HG03280 (cell line): ENCODE data around the gene RPL29.

ENCODE experiments used
- ATAC-seq: cut with Tn5 transposase; IDR thresholded peaks from one replicate; pipeline ENCODE4 v1.9.1; 2021; ENCODE audit warnings: mild to moderate bottlenecking, moderate library complexity; ENCODE audit not compliant: unreplicated experiment

Gene RPL29

DNA sequence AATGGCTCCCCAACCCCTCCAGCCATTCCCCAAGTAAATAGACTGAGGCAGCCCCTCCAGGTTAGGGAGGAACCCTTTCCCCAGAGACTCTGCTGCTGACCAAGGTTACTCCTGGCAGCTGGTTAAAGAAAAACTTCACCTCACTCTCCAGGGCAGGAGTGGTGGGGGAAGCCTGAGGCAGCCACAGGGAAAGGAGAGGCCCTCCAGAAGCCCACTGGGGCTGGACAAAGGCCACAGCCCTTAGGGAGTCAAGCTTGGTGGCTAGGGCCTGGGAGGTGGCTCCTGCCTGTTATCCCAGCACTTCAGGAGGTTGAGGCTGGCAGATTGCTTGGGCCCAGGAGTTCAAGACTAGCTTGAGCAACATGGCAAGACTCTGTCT, 11.4 kb downstream of the RPL29 start:
- no peak for ATAC-seq

DNA sequence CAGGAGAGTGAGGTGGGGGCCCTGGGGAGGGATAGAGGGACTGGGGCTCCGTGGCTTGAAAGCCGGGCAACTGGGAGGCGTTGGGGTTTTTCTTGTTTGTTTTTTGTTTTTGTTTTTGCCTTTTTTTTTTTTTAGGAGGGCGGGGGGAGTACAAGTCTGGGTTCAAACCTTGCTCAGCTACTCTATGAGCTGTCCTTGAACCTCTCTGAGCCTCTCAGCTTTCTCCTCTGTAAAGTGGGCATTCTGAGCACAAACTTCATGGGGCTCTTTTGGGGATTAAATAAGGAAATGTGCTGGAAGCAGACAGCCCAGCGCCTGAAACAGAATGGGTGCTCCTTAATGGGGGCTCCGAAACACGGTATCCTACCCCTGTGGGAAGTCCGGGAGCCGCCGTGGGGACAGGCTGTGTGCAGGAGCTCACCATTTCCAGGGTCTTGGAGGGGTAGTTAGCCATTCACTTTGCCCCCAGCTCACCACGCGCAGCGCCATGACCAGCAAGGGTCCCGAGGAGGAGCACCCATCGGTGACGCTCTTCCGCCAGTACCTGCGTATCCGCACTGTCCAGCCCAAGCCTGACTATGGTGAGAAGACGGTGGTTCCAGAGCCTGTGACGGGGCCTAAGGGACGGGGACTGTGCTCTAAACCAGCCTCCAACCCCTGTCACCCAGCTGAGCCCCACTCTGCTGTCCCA, 12.0 kb downstream of the RPL29 start:
- no peak for ATAC-seq

DNA sequence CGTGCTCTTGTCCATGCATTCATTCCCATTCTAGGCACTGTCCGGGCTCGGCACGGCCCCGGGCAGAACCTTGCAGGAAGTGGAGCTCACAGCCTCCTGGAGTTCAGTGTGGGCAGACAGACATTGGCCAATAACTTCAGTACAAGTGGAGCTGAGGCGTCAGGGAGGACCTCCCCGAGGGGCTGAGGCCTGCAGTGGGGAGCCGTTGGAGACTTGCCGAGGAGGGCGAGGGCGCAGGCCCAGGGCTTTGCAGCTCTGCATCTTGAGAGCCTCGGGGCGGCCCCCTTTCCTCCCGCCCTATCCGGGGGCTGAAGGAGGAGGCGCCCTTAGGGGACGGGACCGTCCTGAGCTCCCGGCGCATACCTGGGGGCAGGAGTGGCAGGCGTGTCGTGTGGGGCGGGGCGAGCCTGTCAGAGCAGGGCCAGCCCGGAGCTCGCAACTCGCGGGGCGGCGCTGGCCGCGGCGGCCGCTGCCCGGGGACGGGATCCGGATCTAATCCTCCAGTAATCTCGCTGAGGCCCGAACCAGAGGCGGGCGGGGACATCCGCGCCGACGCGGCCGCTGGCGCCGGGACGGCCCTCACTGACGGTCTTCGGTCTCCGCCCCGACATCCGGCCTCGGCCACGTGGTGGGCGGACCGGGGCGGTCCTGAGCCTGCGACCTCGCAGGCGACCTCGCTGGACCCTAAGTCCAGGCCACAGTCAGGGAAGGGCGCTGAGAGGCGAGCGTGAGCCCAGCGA, 12.7 kb downstream of the RPL29 start, which contains the start of gene ACY1:
Gene ACY1 (plus strand): TSS at position 698 of the 740 bp plus-strand sequence. CDS start 530 bp downstream, outside the sequence.
- peak; percentile 76 for ATAC-seq

DNA sequence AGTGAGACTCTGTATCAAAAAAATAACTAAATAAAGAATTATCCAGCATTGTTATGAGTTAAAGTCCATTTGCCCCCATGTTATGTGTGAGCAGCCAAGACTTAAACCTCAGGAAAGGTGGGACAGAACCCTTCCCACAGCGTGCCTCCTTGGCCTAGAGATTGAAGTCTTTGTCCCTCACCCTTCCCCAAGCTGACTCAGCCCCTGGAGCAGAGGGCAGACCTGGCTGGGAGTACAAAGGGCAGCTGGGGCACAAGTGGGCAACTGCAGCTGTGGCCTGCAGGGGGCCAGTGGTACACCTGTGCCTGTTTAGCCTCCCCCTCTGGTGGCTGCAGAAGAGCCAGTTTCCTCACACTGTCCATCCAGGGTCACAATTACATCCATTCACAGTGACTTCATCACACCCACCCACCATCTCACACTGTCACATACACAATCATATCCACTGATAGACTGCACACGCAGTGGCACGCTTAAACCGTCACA, 13.3 kb downstream of the RPL29 start:
- ATAC-seq, result peak; percentile 43

DNA sequence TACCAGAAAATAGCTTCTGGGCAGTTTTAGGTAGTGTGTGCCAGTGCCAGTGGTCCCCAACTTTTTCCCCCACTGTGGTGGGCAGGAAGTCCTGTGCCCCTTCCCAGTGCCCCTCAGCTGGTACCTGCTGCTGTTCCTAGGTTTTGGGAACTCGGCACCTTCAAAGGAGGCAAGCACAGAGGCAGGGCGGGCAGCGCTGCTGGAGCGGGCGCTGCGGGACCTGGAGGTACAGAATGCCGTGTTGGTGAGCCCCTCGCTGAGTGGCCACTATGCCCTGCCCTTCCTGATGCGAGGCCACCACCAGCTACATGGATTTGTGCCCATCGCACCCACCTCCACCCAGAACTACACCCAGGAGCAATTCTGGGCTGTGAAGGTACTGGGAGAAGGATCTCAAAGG, 15.4 kb downstream of the RPL29 start:
- ATAC-seq, result no peak

DNA sequence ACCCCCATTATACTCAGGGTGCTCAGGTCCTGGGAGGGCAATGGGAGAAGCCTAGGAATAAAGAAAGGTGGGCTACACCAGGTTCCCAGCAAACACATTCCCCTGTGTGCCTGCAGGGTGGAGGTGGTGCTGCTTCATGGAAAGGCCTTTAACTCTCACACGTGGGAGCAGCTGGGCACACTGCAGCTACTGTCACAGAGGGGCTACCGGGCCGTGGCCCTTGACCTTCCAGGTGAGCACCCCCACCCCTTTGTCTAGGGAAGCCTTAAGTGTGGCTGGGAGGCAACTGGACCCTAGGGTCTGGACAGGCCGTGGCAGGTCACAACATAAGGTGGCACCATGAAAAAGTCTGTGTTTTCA, 17.6 kb downstream of the RPL29 start:
- no peak for ATAC-seq

DNA sequence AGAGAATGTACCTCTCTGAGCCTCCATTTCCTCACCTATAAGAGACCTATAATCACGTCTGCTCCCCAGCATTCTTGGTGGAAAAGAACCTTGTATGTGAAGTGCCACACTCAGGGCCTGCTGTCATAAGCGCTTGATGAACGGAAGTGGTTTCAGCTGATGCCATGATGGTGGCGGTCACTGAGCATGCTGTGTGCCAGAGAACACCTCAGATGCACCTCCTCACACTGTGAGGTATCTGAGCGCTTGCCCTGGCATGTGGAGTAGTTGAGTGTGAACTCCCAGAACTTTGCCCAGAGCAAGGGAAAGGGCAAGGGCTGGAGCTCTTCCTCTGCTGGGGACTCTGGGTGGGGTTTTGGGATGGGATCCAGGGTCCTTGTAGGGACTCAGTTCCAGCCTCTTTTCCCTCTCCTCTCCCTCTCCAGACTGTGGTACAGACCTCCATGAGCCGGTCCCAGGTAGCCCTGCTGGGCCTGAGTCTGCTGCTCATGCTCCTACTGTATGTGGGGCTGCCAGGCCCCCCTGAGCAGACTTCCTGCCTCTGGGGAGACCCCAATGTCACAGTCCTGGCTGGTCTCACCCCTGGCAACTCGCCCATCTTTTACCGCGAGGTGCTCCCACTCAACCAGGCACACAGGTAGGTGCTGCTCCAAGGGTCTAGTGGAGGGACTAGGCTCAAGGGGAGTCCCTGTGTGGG, 18.1 kb downstream of the RPL29 start:
- ATAC-seq, result no peak

DNA sequence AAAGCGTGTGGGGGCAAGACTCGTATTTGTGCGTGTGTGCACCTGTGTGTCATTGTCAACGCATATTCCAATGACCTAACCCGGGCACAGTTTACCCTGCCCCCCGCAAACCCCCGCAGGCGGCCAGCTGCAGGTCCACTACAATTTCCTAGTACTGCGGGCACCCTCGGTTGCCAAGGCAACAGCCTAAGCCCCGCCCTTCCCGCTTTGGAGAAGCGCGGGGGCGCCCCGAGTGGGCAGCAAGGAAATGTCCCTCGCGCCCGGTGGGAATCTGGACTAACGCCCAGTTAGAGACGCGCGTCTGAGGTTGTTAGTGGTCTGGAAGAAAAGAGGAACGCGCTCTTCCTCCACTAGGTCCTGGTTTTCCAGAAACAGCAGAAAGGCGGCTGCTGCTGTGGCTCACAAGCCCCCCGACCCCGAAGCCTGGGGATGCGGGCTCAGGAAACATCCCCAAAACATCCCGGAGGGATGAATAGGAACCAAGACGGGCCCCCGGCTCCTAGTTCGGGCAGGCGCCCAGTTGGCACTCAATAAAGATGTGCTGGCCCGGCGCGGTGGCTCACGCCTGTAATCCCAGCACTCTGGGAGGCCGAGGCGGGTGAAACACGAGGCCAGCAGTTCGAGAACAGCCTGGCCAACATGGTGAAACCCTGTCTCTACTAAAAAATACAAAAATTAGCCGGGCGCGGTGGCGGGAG, 19.7 kb downstream of the RPL29 start:
- no peak for ATAC-seq

DNA sequence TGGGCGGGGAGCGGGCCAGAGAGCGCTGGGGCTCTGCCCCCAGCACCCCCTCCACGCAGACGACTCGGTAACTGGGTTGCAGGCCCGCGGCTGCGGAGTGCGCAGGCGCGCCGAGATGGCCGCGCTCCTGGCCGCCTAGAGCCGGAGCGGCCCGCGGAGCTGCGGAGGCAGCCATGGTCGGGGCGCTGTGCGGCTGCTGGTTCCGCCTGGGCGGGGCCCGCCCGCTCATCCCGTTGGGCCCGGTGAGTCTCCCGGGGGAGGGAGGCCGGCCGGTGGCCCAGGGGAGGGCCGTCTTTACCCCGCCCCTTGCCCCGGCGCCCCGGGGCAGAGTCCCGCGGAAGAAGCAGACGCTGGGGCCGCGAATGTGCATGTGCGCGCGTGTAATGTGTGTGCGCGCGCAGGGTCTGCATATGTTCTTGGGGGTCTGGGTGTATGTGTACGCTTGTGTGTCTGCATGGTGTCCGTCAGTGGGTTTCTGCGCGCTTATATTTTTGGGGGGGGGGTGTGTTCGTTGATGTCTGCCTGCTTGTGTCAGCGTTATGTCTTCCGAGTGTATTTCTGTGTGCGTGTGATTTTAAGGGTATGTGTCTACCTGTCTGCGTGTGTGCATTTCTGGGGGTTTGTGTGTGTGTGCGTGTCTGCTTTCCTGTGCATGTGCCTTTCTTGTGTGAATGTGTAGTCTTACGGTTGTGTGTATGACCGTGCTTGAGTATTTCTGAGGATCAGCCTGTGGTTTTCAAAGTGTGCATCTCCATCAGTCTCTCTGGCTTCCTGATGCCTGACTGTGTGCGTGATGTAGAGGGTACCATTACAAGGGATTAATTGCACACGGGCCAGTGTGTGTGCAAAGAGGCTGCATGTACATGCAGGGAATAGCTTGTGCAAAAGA, 20.5 kb downstream of the RPL29 start, which contains the start of gene ABHD14A:
Gene ABHD14A (plus strand): TSS at position 102 of the 889 bp plus-strand sequence. CDS start 72 bp downstream, at position 174.
- ATAC-seq, result peak; percentile 64

DNA sequence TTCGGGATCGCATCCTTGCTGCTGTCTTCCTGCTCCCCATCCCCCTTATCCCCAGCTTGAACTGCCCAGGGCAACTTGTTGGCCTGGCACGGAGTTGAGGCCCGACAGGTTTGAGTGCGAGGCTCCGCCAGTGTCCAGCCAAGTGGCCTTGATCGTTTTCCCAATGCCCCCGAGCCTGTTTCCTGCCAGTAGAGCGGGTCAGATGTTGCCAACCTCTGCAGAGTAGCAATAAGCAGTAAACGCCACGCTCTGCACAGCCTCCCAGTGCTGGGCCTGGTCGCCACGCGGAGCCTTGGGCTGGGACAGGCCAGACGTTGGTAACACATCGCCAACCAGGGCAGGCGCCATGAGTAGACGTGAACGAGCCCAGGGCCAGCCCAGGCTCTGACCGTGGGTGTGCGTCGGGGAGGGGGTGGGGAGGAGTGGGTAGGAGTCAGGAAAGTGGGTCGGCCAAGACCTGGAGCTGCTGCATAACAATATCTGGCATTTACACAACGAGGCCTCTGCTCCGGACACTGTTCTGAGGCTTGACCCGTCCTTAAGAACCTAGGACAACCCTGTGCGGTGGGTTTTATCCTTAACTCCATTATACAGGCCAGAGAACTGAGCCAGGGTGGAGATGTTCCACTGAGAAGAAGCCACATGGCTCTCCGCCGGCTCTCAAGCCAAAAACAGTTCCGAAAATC, 21.3 kb downstream of the RPL29 start:
- ATAC-seq, result peak; percentile 11

DNA sequence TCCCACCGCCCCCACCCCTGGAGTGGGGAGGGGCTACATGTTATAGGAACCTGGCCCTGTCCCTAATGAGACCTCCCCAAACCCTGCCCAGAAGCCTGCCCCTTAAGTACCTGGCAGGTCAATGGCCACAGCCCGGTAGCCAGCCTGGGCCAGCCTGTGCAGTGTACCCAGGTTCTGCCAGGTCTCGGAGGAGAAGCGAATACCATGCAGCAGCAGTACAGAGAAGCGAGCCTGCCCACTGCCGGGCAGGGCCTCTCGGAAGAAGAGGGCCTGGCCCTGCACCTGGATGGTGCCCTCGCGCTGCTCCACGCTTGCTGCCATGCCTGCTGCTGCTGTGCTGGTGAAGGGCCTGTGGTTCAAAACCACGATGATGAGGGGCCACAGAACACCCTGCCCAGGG, 24.3 kb downstream of the RPL29 start:
- ATAC-seq, result no peak

DNA sequence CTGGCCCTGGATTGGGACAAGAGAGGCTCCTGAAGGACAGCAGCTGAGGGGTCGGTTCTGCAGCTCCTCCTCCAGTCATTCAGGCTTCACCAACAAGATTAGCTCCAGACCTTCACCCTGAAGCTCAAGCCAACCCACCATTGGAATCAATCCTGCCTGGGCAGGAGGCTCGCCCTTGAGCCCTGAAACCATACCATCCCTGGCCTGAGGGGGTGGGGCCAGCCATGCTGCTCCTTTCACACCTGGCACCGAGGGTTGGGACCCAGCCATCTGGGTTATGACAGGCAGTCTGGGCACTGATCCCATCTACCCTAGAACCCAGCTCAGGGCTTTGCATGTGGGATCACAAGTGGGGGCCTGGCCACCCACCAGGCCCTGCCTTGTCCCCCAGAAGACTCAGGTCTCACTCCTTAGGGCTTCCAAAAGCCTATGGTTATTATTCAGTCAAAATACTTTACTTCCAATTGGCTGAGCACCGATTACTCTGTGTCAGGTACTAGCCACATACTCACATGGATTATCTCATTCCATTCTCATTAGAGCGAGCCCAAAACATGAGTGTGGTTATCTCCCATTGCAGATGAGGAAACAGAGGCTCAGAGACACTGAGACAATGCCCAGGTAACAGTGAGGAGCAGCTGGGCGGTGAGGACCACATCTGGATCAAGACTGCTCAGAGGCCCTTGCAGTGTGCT, 24.9 kb downstream of the RPL29 start:
- ATAC-seq, result no peak

DNA sequence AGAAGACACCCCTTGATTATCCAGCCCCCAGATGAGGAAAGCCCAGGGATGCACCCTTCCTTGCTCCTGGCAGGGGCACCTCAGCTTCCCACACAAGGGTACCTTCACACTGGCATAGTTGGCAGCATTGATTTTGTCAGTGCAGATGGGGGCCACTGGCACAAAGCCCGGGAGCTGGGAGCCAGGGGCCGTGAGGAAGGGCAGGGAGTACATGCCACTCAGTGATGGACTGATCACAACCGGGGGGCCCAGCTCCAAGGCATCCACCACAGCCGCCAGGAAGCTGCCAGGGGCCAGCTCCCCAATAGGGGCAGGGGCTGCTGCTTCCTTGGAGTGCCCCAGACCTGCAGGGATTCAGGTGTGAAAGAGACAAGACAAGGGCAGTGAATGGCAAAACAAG, 25.9 kb downstream of the RPL29 start:
- ATAC-seq, result no peak

DNA sequence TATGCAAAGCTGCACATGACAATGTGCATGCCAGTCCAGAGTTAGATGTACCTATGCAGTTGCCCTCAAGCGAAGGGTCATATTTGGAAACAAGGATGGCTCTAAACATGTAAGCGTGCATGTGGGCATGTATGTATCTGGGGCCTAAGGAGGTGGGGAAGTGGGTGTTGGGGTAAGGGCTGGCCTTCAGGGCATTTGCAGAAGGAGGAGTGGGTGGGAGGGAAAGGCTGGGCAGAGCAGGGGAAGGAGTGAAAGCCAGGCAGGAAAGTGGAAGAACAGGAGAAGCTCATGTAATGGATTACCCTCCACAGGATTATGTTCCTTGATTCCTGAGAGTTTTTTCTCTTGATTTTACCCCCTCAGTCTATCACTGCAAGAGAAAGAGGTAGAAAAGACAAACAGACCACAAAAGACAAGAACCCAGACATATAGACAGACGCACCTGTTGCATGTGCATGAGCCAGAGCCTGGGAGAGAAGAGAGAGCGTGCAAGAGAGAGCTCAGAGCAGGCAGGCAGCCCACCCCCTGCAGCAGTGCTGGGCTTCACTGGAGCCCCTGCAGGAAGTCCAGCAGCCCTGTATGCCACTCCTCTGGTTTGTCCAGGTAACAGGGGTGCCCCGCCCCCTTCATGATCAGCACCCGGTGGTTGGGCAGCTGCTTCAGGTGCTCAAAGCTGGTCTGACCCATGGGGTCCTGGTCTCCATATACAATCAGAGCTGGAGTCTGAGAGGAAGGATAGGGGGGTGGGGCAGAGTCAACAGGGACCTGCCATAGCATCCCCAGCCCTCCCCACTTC, 26.6 kb downstream of the RPL29 start:
- ATAC-seq, result no peak

DNA sequence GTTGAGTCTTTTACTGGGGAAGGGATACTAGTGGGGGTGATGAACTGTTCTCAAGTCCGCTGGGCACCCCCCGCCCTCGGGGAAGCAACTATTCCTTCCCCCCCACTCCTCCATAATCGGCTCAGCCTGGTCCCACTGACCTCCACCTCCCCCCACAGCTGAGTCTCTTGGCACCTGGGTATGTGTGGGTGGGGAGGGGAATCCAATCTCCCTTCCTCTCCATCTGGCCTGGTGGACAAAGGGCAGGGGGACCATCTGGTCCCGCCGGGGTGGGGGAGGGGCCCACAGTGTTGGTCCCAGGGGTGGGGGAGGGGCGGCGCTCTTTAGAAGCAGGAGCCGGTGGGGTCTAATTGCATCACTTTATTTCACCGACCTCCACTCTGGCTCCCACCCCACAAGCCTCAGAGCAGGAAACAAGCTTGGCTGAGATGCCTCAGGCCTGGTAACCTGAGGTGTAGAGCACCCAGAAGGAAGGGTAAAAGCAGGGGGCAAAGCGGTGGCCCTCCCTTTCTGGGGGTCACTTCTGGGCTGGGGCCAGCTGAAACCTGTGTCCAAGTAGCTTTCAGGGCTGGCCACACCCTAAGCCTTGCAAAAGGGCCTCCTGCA, 27.4 kb downstream of the RPL29 start:
- ATAC-seq, result no peak

DNA sequence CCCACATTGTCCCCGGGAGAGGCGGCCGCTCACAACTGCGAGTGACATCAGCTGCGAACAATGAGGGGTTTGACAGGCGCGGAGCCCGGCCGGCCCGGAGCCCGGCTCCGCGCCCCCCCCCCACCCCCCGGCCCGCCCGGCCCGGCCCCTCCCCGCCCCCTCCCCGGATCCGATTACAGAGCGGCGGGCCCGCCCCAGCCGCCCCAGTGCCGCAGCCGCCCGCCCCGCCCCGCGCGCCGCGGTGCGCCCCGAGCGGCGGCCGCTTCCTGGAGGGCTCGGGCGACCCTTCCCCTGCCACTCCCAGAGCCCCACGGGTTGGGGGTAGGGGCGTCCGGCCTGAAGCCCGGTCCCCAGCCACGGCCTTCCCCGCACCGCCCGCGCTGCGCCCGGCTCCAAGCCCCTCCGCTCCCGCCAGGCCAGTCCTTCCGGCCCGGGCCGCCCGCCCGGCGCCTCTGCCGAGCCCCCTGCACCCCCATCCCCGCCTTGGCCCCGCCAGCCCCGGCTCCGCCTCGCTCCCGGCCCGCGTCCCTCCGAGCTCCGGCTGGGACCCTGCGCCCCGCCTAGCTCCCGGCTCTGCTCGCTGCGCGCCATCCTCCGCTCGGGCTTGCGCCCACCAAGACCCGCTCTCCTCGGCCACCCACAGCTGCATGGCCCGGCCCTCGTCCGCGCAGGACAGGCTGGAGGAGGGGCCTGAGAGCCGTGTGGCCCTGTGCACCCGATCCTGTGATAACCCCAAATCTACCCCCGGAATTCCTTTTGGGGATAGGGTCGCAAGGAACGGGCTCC, 28.1 kb downstream of the RPL29 start, which contains the start of gene PCBP4:
Gene PCBP4 (minus strand): TSS at position 71 of the 786 bp plus-strand sequence. CDS start 6,214 bp downstream, outside the sequence.
- peak; percentile 49 for ATAC-seq

DNA sequence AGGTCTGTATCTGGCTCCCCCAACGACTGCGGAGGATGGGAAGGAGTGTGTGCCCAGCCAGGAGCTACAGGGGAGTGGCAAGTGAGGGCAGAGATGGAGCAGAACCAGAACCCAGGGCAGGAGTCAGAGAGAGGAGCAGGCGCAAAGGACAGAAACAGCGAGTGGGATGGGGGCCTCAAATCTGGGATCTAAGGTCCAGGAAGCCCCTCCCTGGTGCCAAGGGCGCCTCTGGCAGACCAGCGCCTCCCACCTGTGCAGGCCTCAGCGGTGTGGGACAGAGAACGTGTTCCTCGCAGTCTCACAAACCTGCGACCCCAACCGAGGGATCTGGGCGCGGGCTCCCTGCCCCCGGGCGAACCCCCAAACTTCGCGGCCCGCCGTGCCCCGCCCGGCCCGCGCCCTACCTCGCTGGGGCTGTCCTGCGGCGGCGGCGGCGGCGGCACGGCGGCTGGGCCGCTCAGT, 28.7 kb downstream of the RPL29 start:
- ATAC-seq, result peak; percentile 41
